ENCODE measurements around the gene OR2A14.

Gene OR2A14

DNA sequence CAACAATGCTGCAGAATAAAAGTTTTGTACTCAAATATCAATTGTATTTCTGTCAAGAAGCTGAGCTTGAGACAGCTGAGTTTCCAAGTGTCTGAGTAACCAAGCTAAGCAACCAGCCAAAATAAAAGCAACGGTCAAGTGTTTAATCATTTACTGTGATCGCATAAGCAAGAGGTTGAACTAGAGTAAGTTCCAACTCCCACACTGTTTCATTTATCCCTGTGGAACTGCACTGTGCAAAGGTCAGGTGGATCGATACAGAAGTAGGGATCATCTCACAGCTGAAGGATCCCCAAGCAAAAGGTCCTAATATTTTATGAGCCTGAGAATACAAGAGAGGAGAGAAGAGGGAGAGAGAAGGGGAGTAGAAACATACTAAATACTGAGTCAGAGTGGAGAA is 21.4 kb downstream of the OR2A14 start:
- H2AFZ ChIP-seq (ENCODE audit: low read length), result no peak overlapping the region
- no peaks in the 10 kb centered on the region; the same call in 1 of the 2 replicates for H3K79me2 ChIP-seq (ENCODE audit: insufficient read depth, low read length)
- H3K9me2 ChIP-seq (ENCODE audit: low read depth, low read length), result no peaks in the 10 kb centered on the region
- no peaks in the 10 kb centered on the region for H3K9me3 ChIP-seq (ENCODE audit: low read length)
- H4K20me1 ChIP-seq (ENCODE audit: insufficient read depth, low read length), result no peaks in the 10 kb centered on the region
- H3K36me3 ChIP-seq (ENCODE audit: insufficient read depth, low read length), result no peaks in the 10 kb centered on the region
- H3K27me3 ChIP-seq (ENCODE audit: insufficient read depth, low read length), result no peaks in the 10 kb centered on the region
- TF ChIP-seq EZH2 (IDR thresholded peaks at IDR 0.05; ENCODE audit: borderline replicate concordance, low read length), result no peak
- TF ChIP-seq, protein P1, sequence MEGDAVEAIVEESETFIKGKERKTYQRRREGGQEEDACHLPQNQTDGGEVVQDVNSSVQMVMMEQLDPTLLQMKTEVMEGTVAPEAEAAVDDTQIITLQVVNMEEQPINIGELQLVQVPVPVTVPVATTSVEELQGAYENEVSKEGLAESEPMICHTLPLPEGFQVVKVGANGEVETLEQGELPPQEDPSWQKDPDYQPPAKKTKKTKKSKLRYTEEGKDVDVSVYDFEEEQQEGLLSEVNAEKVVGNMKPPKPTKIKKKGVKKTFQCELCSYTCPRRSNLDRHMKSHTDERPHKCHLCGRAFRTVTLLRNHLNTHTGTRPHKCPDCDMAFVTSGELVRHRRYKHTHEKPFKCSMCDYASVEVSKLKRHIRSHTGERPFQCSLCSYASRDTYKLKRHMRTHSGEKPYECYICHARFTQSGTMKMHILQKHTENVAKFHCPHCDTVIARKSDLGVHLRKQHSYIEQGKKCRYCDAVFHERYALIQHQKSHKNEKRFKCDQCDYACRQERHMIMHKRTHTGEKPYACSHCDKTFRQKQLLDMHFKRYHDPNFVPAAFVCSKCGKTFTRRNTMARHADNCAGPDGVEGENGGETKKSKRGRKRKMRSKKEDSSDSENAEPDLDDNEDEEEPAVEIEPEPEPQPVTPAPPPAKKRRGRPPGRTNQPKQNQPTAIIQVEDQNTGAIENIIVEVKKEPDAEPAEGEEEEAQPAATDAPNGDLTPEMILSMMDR (IDR thresholded peaks at IDR 0.05; ENCODE audit: low read length), result no peak
- H3K4me1 ChIP-seq (ENCODE audit: insufficient read depth, low read length, severe bottlenecking), result no peaks in the 10 kb centered on the region
- H3K4me3 ChIP-seq (ENCODE audit: low read depth, low read length, poor library complexity, severe bottlenecking), result no peak overlapping the region
- no peak overlapping the region for H3K9ac ChIP-seq (ENCODE audit: low read length)
- H3F3A ChIP-seq (ENCODE audit: insufficient read depth, low read length), result no peaks in the 10 kb centered on the region
- H3K27ac ChIP-seq (ENCODE audit: low read depth, low read length, poor library complexity, severe bottlenecking), result no peak overlapping the region
- no peak overlapping the region for H3K4me2 ChIP-seq (ENCODE audit: low read length)

DNA sequence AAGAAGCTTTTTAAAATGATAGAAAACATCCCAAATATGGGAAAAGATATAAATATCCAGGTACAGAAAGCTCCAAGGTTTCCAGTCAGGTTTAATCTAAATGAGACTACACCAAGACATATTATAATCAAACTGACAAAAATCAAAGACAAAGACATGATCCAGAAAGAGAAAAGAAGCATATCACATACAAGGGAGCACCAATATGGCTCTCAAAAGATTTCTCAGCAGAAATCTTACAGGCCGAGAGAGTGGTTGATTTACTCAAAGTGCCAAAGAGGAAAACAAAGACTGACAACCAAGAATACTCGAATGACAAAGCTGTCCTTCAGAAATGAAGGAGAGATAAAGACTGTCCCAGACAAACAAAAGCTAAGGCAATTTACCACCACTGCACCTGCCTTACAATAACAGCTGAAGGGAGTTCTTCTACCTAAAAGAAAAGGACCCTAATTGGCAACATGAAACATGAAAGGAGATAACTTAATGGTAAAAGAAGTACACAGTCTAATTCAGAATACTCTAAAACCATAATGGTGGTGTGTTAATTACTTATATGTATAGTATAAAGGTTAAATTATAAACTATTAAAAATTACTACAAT is 25.4 kb downstream of the OR2A14 start:
- no peak overlapping the region for H3K9ac ChIP-seq (ENCODE audit: low read length)
- no peaks in the 10 kb centered on the region; the same call in 1 of the 2 replicates for H3K9me3 ChIP-seq (ENCODE audit: low read length)
- H3K4me1 ChIP-seq (ENCODE audit: insufficient read depth, low read length, severe bottlenecking), result no peaks in the 10 kb centered on the region
- H3K79me2 ChIP-seq (ENCODE audit: insufficient read depth, low read length), result no peaks in the 10 kb centered on the region; the same call in 1 of the 2 replicates
- H3K9me2 ChIP-seq (ENCODE audit: low read depth, low read length), result no peaks in the 10 kb centered on the region
- TF ChIP-seq, protein P1 (IDR thresholded peaks at IDR 0.05; ENCODE audit: low read length), result no peak
- no peak for TF ChIP-seq EZH2 (IDR thresholded peaks at IDR 0.05; ENCODE audit: borderline replicate concordance, low read length)
- no peaks in the 10 kb centered on the region for H3K27me3 ChIP-seq (ENCODE audit: insufficient read depth, low read length)
- H4K20me1 ChIP-seq (ENCODE audit: insufficient read depth, low read length), result no peaks in the 10 kb centered on the region
- H3K4me3 ChIP-seq (ENCODE audit: low read depth, low read length, poor library complexity, severe bottlenecking), result no peak overlapping the region
- H3F3A ChIP-seq (ENCODE audit: insufficient read depth, low read length), result no peaks in the 10 kb centered on the region
- H3K27ac ChIP-seq (ENCODE audit: low read depth, low read length, poor library complexity, severe bottlenecking), result no peak overlapping the region
- H2AFZ ChIP-seq (ENCODE audit: low read length), result no peak overlapping the region
- no peaks in the 10 kb centered on the region for H3K36me3 ChIP-seq (ENCODE audit: insufficient read depth, low read length)
- H3K4me2 ChIP-seq (ENCODE audit: low read length), result no peak overlapping the region

DNA sequence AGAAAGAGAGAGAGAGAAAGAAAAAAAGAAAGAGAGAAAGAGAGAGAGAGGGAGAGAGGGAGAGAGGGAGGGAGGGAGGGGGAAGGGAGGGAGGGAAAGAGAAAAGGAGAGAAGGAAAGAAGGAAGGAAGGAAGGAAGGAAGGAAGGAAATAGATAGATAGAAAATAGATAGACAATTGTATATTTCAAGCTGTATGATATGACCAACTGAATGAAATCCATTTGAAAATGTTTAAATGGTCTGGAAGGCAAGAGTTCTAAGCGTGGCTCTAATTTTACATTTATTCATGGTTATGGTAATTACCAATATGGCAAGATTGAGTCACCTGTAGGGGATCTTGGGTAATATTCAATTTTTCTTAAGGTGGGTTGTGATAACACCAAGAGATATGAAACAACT is 35.9 kb downstream of the OR2A14 start:
- H2AFZ ChIP-seq (ENCODE audit: low read length), result no peak overlapping the region
- no peaks in the 10 kb centered on the region for H4K20me1 ChIP-seq (ENCODE audit: insufficient read depth, low read length)
- H3K36me3 ChIP-seq (ENCODE audit: insufficient read depth, low read length), result no peaks in the 10 kb centered on the region
- H3K9me3 ChIP-seq (ENCODE audit: low read length), result no peaks in the 10 kb centered on the region
- H3K4me2 ChIP-seq (ENCODE audit: low read length), result no peak overlapping the region
- no peak overlapping the region for H3K4me3 ChIP-seq (ENCODE audit: low read depth, low read length, poor library complexity, severe bottlenecking)
- H3K9me2 ChIP-seq (ENCODE audit: low read depth, low read length), result no peaks in the 10 kb centered on the region
- no peak overlapping the region for H3K9ac ChIP-seq (ENCODE audit: low read length)
- TF ChIP-seq, protein P1 (IDR thresholded peaks at IDR 0.05; ENCODE audit: low read length), result no peak
- no peak for TF ChIP-seq EZH2 (IDR thresholded peaks at IDR 0.05; ENCODE audit: borderline replicate concordance, low read length)
- H3F3A ChIP-seq (ENCODE audit: insufficient read depth, low read length), result no peaks in the 10 kb centered on the region
- no peaks in the 10 kb centered on the region for H3K4me1 ChIP-seq (ENCODE audit: insufficient read depth, low read length, severe bottlenecking)
- H3K27ac ChIP-seq (ENCODE audit: low read depth, low read length, poor library complexity, severe bottlenecking), result no peak overlapping the region
- H3K79me2 ChIP-seq (ENCODE audit: insufficient read depth, low read length), result no peaks in the 10 kb centered on the region
- no peaks in the 10 kb centered on the region for H3K27me3 ChIP-seq (ENCODE audit: insufficient read depth, low read length)
